GM12878 (cell line): ENCODE results near the gene P4HTM. TPM values are rescaled to one million over a fixed set of nuclear protein-coding genes. Genes with fewer than 3 reads are reported as not detected.
A peak's percentile ranks its signal among the peaks of the same experiment; 100 is the strongest.

Source experiments
- ATAC-seq: fragments of 200-7000 bp; cut with Tn5 transposase; 3 replicates; pipeline ENCODE4 v1.9.1; 2020; ENCODE audit warnings: mild to moderate bottlenecking, moderate library complexity
- BruUV-seq: library from RNA; stranded (reverse); fragments of 400-500 nt; replicated peaks from 2 replicates; lab custom pipeline; 2021; lab: Mats Ljungman, UMichigan
- CTCF ChIA-PET: fragments of 300-600 bp; sonication (Branson Sonifier 250); formaldehyde crosslinking; extraction: SDS; loops from one replicate; lab custom pipeline; 2021; ENCODE audit warnings: inconsistent platforms; lab: Yijun Ruan, JAX
- POLR2A ChIA-PET: fragments of 350-600 bp; formaldehyde crosslinking; extraction: SDS; loops from one replicate; lab custom pipeline; 2021; ENCODE audit warnings: inconsistent platforms; lab: Charles Lee
- RAD21 ChIA-PET: fragments of 300-600 bp; sonication (Branson Sonifier 250); formaldehyde crosslinking; loops from one replicate; lab custom pipeline; 2023; ENCODE audit warnings: antibody characterized with exemption; ENCODE audit not compliant: unreplicated experiment; lab: Charles Lee
- SMC1A ChIA-PET: fragments of 300-600 bp; sonication (Branson Sonifier 250); formaldehyde crosslinking; loops from one replicate; lab custom pipeline; 2023; ENCODE audit not compliant: unreplicated experiment, uncharacterized antibody; lab: Charles Lee
- DNase-seq: peaks from one replicate; pipeline ENCODE4 v3.0.0-alpha.2; 2011; ENCODE audit warnings: low read depth, low spot score
- FAIRE-seq: peaks from 3 replicates; lab custom pipeline; 2011; peaks lifted over from hg19 to GRCh38; lab: Jason Lieb, UNC
- H2AFZ ChIP-seq: 2 replicates; pipeline ENCODE4 v1.6.0; 2011; ENCODE audit warnings: low read depth, low read length, control low read depth; ENCODE audit not compliant: control insufficient read depth
- H3K27ac ChIP-seq: 2 replicates; pipeline ENCODE4 v1.5.1; 2011; ENCODE audit warnings: control low read depth; ENCODE audit not compliant: control insufficient read depth, insufficient read depth
- H3K27me3 ChIP-seq, 2 experiments: replicated peaks in 1 of 2; 2 replicates each; pipeline versions ENCODE4 v1.6.0 to v1.6.1; 2011; ENCODE audit warnings: low read length in 1 of 2; ENCODE audit not compliant: control insufficient read depth in 2 of 2, insufficient read depth in 2 of 2
- H3K36me3 ChIP-seq, 2 experiments: 2 replicates each; pipeline ENCODE4 v1.5.1; 2011; ENCODE audit warnings: low read length in 1 of 2; ENCODE audit not compliant: control insufficient read depth in 2 of 2, insufficient read depth in 2 of 2
- H3K4me1 ChIP-seq: 2 replicates; pipeline ENCODE4 v1.6.1; 2011; ENCODE audit warnings: mild to moderate bottlenecking, low read length, moderate library complexity, mixed read lengths; ENCODE audit not compliant: control insufficient read depth, insufficient read depth
- H3K4me2 ChIP-seq: 2 replicates; pipeline ENCODE4 v1.6.0; 2011; ENCODE audit warnings: control low read depth; ENCODE audit not compliant: control insufficient read depth, insufficient read depth
- H3K4me3 ChIP-seq: fragments of 200-600 bp; sonication (generic); 2 replicates; pipeline ENCODE4 v1.5.1; 2016
- H3K79me2 ChIP-seq: 2 replicates; pipeline ENCODE4 v1.6.0; 2011; ENCODE audit warnings: low read length; ENCODE audit not compliant: control insufficient read depth, insufficient read depth
- H3K9ac ChIP-seq: 2 replicates; pipeline ENCODE4 v1.8.0; 2011; ENCODE audit warnings: low read length, control low read depth, mixed read lengths; ENCODE audit not compliant: control insufficient read depth, insufficient read depth
- H3K9me3 ChIP-seq: replicated peaks from 3 replicates; pipeline ENCODE4 v1.5.1; 2011; ENCODE audit warnings: mild to moderate bottlenecking, low read length; ENCODE audit not compliant: control insufficient read depth, insufficient read depth
- H4K20me1 ChIP-seq: 2 replicates; pipeline ENCODE4 v1.6.0; 2011; ENCODE audit not compliant: control insufficient read depth, insufficient read depth
- BHLHE40 ChIP-seq, 2 experiments: fragments of 450-650 bp in 1 of 2; IDR thresholded peaks; 2 replicates each; pipeline ENCODE4 v1.6.1; 2011 to 2017; ENCODE audit warnings: low read depth in 2 of 2, borderline replicate concordance in 1 of 2, improper control_type of control experiment in 1 of 2, low read length in 1 of 2, mild to moderate bottlenecking in 1 of 2
- DPF2 ChIP-seq: fragments of 450-650 bp; IDR thresholded peaks from 2 replicates; pipeline ENCODE4 v1.6.1; 2017; ENCODE audit warnings: mild to moderate bottlenecking
- ELK1 ChIP-seq: IDR thresholded peaks from 2 replicates; pipeline ENCODE4 v1.6.1; 2012; ENCODE audit warnings: low read depth, low read length, improper control_type of control experiment
- HDGF ChIP-seq: fragments of 450-650 bp; IDR thresholded peaks from 2 replicates; pipeline ENCODE4 v1.6.1; 2016; ENCODE audit warnings: antibody characterized with exemption
- KLF5 ChIP-seq: fragments of 450-650 bp; IDR thresholded peaks from 2 replicates; pipeline ENCODE4 v1.6.1; 2014; ENCODE audit warnings: mild to moderate bottlenecking; ENCODE audit not compliant: partially characterized antibody
- NFIC ChIP-seq: IDR thresholded peaks from 2 replicates; pipeline ENCODE4 v1.6.1; 2012; ENCODE audit warnings: low read depth, mild to moderate bottlenecking, inconsistent platforms, low read length, moderate library complexity
- RELA ChIP-seq: fragments of 450-650 bp; IDR thresholded peaks from 2 replicates; pipeline ENCODE4 v1.8.0; 2014; ENCODE audit warnings: borderline replicate concordance; ENCODE audit not compliant: partially characterized antibody
- SIX5 ChIP-seq: IDR thresholded peaks from 2 replicates; pipeline ENCODE4 v1.6.1; 2011; ENCODE audit warnings: mild to moderate bottlenecking, low read depth, low read length, moderate library complexity; ENCODE audit not compliant: severe bottlenecking
- TARDBP ChIP-seq: IDR thresholded peaks from 2 replicates; pipeline ENCODE4 v1.6.1; 2016; ENCODE audit warnings: borderline replicate concordance
- TBL1XR1 ChIP-seq: IDR thresholded peaks from 2 replicates; pipeline ENCODE4 v1.6.1; 2012; ENCODE audit warnings: low read depth, low read length, improper control_type of control experiment
- ZBED1 ChIP-seq: IDR thresholded peaks from 2 replicates; pipeline ENCODE4 v1.6.1; 2016; ENCODE audit warnings: borderline replicate concordance
- WGBS: methylation state at CpG from one replicate; pipeline ENCODE4 v1.1.6; 2016; ENCODE audit warnings: low lambda C conversion rate; ENCODE audit not compliant: insufficient replicate concordance, insufficient coverage; ENCODE audit errors: missing lambda C conversion rate; 5-methylcytosine and 5-hydroxymethylcytosine counted together
- in situ Hi-C: fragments of 300-500 bp; cut with MboI; formaldehyde crosslinking; loops from 9 replicates; pipeline ENCODE4 v1.14.3; 2018; ENCODE audit warnings: mixed read lengths
- intact Hi-C: fragments of 100-400 bp; cut with micrococcal nuclease; formaldehyde crosslinking; loops from one replicate; pipeline ENCODE4 v1.14.2; 2022; ENCODE audit not compliant: unreplicated experiment
- polyA plus RNA-seq, 11 experiments: library from polyadenylated mRNA; depleted of rRNA in 4 of 11; unstranded in 6 of 11; stranded (reverse) in 5 of 11; fragments of >200 nt; fragmentation: Nextera tagmentation in 4 of 11; fragmentation: Illumina TruSeq in 1 of 11; extraction: Ambion mirVana in 4 of 11; extraction: Trizol in 1 of 11; gene quantifications; 1 replicate in 1 of 11; 2 replicates in 10 of 11; pipeline versions ENCODE4 v1.2.1 to v1.2.3, GENCODE V29; 2011 to 2016; ENCODE audit warnings: inconsistent platforms in 2 of 11, missing spikeins in 2 of 11, low read depth in 1 of 11
- total RNA-seq, 4 experiments: library from RNA; depleted of rRNA in 3 of 4; stranded (reverse); fragments of >200 nt in 3 of 4; fragmentation: Illumina TruSeq in 1 of 4; extraction: Trizol in 1 of 4; gene quantifications; 2 replicates each; pipeline versions ENCODE4 v1.2.1 to v1.2.3, GENCODE V29; 2013 to 2021
- TF ChIP-seq, protein P1 (sequence below): IDR thresholded peaks from 2 replicates; pipeline ENCODE4 v1.6.1; 2012; ENCODE audit warnings: low read depth, low read length, improper control_type of control experiment
- TF ChIP-seq, protein P2 (sequence below): fragments of 450-650 bp; IDR thresholded peaks from 2 replicates; pipeline ENCODE4 v1.6.1; 2017; ENCODE audit warnings: mild to moderate bottlenecking, moderate library complexity

Gene P4HTM
- total and polyA plus RNA-seq, 10 of the 15 experiments (the other 5 are each of a cell fraction or from before 2014, with no cell fraction given), result 0.76 to 28.8 (median 22.9) TPM

DNA sequence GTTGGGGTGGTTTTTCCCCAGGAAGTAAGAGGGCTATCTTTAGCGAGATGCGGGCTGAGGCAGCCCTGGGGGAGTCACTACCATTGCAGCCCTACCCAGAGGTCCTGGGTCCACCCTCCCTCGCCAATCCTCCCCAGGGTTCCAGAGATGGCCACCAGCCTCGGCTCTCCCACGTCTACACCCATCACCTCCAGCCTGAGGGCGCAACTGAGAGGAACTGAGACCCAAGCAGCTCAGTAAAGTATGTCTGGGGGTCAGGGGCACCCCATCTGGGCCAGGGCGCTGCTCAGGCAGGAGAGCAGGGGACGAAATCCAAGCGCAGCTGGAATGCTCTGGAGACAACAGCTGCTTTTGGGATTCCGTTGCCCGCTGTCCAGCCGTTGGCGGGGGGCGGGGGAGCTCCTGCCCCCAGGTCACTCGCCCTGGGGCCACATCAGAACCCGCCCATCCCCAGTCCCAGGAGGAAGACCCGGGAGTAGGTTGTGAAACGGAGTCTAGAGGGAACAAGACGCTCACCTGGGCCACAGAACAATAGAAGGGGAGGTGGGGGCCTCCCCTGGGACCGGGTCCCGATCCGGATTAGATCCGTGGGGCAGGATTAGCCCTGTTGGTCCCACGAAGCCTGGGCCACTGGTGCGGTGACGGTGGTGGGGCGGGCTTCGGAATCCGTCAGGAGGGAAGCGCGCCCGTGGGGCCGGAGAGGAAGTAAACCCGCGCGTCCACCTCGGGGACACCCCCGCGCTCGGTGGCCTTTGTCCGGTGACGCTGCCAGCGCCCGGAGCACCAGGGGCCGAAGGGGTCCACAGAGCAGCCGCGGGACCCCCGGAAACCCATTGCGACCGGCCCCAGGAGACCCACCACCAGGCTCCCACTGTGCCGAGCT, 30.5 kb downstream of the P4HTM start (continued):
- TF ChIP-seq BHLHE40 (IDR thresholded peaks at IDR 0.05; ENCODE audit: borderline replicate concordance in 1 of 2, low read depth in 2 of 2, low read length in 1 of 2) (0 out of 4 replicates have a peak, but pooled peaks of 1 of the 2 experiments have one; percentile 3), DPF2 (0 out of 2 replicates have a peak, but pooled peaks have one; percentile 38)
- TF ChIP-seq, all 136 proteins: peak for 21

- peaks cover 21% of the 10 kb centered on the region for H3K4me1 ChIP-seq
- in situ Hi-C loops, result no loop called here
- peak overlapping the region; percentile 95 for H3K4me3 ChIP-seq
- POLR2A ChIA-PET, result interaction anchor here (0.5 to 4.3 kb wide), 15 partner anchors 7 to 337 kb away, joined by 3 to 69 read pairs (median 6); partner anchors contain the start of genes IMPDH2, QRICH1, USP19 and WDR6
- peaks cover 45% of the 10 kb centered on the region for H3K79me2 ChIP-seq
- peaks cover 14 to 15% of the 10 kb centered on the region in 2 experiments for H3K36me3 ChIP-seq
- DNase-seq (peak; percentile 87), ATAC-seq (peak; percentile 71), FAIRE-seq (peak; percentile 23)
- H2AFZ ChIP-seq, result peak overlapping the region; percentile 73
- H3K27ac ChIP-seq, result peak overlapping the region; percentile 94
- under 1% methylated on average over 60 of the region's 60 CpGs for WGBS
- H3K9ac ChIP-seq, result peak overlapping the region; percentile 81
- H3K4me2 ChIP-seq, result peak overlapping the region; percentile 83; the same call in 1 of the 2 replicates
- BruUV-seq, result no TSS peak
- RAD21 ChIA-PET, result interaction anchor here (0.9 to 4.1 kb wide), 7 partner anchors 13 to 423 kb away, joined by 3 to 40 read pairs (median 4); partner anchors contain the start of genes P4HTM, QRICH1 and WDR6
- intact Hi-C loops, result loop anchor here (1.0 to 10.0 kb wide), 5 partner anchors 14 to 653 kb away; partner anchors contain the start of genes APEH, P4HTM, QRICH1 and USP4
- CTCF ChIA-PET, result interaction anchor here (0.6 to 5.9 kb wide), 17 partner anchors 8 to 428 kb away, joined by 3 to 83 read pairs (median 5); partner anchors contain the start of genes IMPDH2, IP6K2, KLHDC8B and P4HTM
- H4K20me1 ChIP-seq, result no peaks in the 10 kb centered on the region
- SMC1A ChIA-PET, result interaction anchor here (0.6 to 6.1 kb wide), 5 partner anchors 14 to 73 kb away, joined by 3 to 31 read pairs (median 5); partner anchors contain the start of genes P4HTM, QRICH1 and WDR6
- no peaks in the 10 kb centered on the region for H3K27me3 ChIP-seq
- no peaks in the 10 kb centered on the region for H3K9me3 ChIP-seq
- TF ChIP-seq ELK1, result 0 out of 2 replicates have a peak, but pooled peaks have one; percentile 46
- TF ChIP-seq RELA, result peak; percentile 72
- TF ChIP-seq, protein P1, sequence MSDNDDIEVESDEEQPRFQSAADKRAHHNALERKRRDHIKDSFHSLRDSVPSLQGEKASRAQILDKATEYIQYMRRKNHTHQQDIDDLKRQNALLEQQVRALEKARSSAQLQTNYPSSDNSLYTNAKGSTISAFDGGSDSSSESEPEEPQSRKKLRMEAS, result peak; percentile 72; the same call in 1 of the 2 replicates
- TF ChIP-seq TBL1XR1, result 0 out of 2 replicates have a peak, but pooled peaks have one; percentile 14
- no peak for TF ChIP-seq NFIC
- peak; percentile 21 for TF ChIP-seq SIX5
- no peak for TF ChIP-seq KLF5
- 0 out of 2 replicates have a peak, but pooled peaks have one; percentile 13 for TF ChIP-seq HDGF
- peak; percentile 30; the same call in 1 of the 2 replicates for TF ChIP-seq TARDBP
- TF ChIP-seq ZBED1, result peak; percentile 59; the same call in 1 of the 2 replicates
- TF ChIP-seq, protein P2, sequence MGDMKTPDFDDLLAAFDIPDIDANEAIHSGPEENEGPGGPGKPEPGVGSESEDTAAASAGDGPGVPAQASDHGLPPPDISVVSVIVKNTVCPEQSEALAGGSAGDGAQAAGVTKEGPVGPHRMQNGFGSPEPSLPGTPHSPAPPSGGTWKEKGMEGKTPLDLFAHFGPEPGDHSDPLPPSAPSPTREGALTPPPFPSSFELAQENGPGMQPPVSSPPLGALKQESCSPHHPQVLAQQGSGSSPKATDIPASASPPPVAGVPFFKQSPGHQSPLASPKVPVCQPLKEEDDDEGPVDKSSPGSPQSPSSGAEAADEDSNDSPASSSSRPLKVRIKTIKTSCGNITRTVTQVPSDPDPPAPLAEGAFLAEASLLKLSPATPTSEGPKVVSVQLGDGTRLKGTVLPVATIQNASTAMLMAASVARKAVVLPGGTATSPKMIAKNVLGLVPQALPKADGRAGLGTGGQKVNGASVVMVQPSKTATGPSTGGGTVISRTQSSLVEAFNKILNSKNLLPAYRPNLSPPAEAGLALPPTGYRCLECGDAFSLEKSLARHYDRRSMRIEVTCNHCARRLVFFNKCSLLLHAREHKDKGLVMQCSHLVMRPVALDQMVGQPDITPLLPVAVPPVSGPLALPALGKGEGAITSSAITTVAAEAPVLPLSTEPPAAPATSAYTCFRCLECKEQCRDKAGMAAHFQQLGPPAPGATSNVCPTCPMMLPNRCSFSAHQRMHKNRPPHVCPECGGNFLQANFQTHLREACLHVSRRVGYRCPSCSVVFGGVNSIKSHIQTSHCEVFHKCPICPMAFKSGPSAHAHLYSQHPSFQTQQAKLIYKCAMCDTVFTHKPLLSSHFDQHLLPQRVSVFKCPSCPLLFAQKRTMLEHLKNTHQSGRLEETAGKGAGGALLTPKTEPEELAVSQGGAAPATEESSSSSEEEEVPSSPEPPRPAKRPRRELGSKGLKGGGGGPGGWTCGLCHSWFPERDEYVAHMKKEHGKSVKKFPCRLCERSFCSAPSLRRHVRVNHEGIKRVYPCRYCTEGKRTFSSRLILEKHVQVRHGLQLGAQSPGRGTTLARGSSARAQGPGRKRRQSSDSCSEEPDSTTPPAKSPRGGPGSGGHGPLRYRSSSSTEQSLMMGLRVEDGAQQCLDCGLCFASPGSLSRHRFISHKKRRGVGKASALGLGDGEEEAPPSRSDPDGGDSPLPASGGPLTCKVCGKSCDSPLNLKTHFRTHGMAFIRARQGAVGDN, result peak; percentile 95
These were observed 31.3 kb downstream of the P4HTM start for GRCh38 chr3:49021213-49021812.
